Mucosa of rectum (tissue), 2 donors: Measurements from ENCODE around the gene TLE4.

Experiments
- H3K27ac ChIP-seq, 2 donors: one replicate each; pipeline ENCODE4 v1.7.0; 2013; ENCODE audit warnings: inconsistent platforms in 2 of 2, low read depth in 2 of 2, low read length in 2 of 2
- H3K27me3 ChIP-seq, 2 donors: one replicate each; pipeline ENCODE4 v1.7.0; 2013; ENCODE audit warnings: low read length in 2 of 2; ENCODE audit not compliant: control insufficient read depth in 2 of 2, insufficient read depth in 2 of 2
- H3K36me3 ChIP-seq, 2 donors: one replicate each; pipeline ENCODE4 v1.7.0; 2013; ENCODE audit warnings: low read length in 2 of 2; ENCODE audit not compliant: control insufficient read depth in 2 of 2, insufficient read depth in 2 of 2
- H3K4me1 ChIP-seq, 2 donors: one replicate each; pipeline ENCODE4 v1.7.0; 2013; ENCODE audit warnings: low read length in 2 of 2, mild to moderate bottlenecking in 1 of 2; ENCODE audit not compliant: control insufficient read depth in 2 of 2, insufficient read depth in 2 of 2
- H3K4me3 ChIP-seq, 2 donors: one replicate each; pipeline ENCODE4 v1.7.0; 2013; ENCODE audit warnings: low read length in 2 of 2
- H3K9ac ChIP-seq, 2 donors: one replicate each; pipeline ENCODE4 v1.7.0; 2013; ENCODE audit warnings: low read length in 2 of 2, low read depth in 1 of 2, mild to moderate bottlenecking in 1 of 2
- H3K9me3 ChIP-seq, 2 donors: one replicate each; pipeline ENCODE4 v1.7.0; 2013; ENCODE audit warnings: low read length in 2 of 2; ENCODE audit not compliant: control insufficient read depth in 2 of 2
- donor health status: healthy.
- donor health status: Normal muscosa, but diverticular disease.

Gene TLE4

GRCh38 chr9:79765466-79765865 lies 193.7 kb downstream of the TLE4 start:
- Histone ChIP-seq H3K9ac (no peak overlapping the region), H3K9me3 (no peaks in the 10 kb centered on the region), H3K4me1 (no peaks in the 10 kb centered on the region), H3K36me3 (no peaks in the 10 kb centered on the region), H3K27ac (no peak overlapping the region), H3K27me3 (no peaks in the 10 kb centered on the region), H3K4me3 (no peak overlapping the region)

GRCh38 chr9:79766091-79766490 lies 194.3 kb downstream of the TLE4 start:
- H3K27ac ChIP-seq: no peak overlapping the region
- no peaks in the 10 kb centered on the region for H3K27me3 ChIP-seq
- H3K4me3 ChIP-seq: no peak overlapping the region
- no peaks in the 10 kb centered on the region for H3K36me3 ChIP-seq
- H3K4me1 ChIP-seq: no peaks in the 10 kb centered on the region
- H3K9ac ChIP-seq: no peak overlapping the region
- no peaks in the 10 kb centered on the region for H3K9me3 ChIP-seq

- Histone ChIP-seq H3K4me1 (no peaks in the 10 kb centered on the region), H3K27ac (no peak overlapping the region), H3K9ac (no peak overlapping the region), H3K27me3 (no peaks in the 10 kb centered on the region), H3K9me3 (no peaks in the 10 kb centered on the region), H3K36me3 (no peaks in the 10 kb centered on the region), H3K4me3 (no peak overlapping the region)
Measured at GRCh38 chr9:79768194-79768593, 196.4 kb downstream of the TLE4 start.

- Histone ChIP-seq H3K27me3 (no peaks in the 10 kb centered on the region), H3K4me1 (no peaks in the 10 kb centered on the region), H3K9me3 (no peaks in the 10 kb centered on the region), H3K27ac (no peak overlapping the region), H3K36me3 (no peaks in the 10 kb centered on the region), H3K4me3 (no peak overlapping the region), H3K9ac (no peak overlapping the region)
Measured at GRCh38 chr9:79769476-79770275, 197.9 kb downstream of the TLE4 start.

GRCh38 chr9:79774356-79774755 lies 202.6 kb downstream of the TLE4 start:
- no peak overlapping the region for H3K4me3 ChIP-seq
- H3K4me1 ChIP-seq: no peaks in the 10 kb centered on the region
- no peaks in the 10 kb centered on the region for H3K27me3 ChIP-seq
- no peak overlapping the region for H3K27ac ChIP-seq
- H3K36me3 ChIP-seq: no peaks in the 10 kb centered on the region
- H3K9ac ChIP-seq: no peak overlapping the region
- no peaks in the 10 kb centered on the region for H3K9me3 ChIP-seq
